LNCAP (cell line): ENCODE data around the gene TDRD7.

Experiments used
- TF ChIP-seq, protein P1 (sequence below): fragments of 450-650 bp; IDR thresholded peaks from 2 replicates; pipeline ENCODE4 v1.5.1; 2017; ENCODE audit warnings: mild to moderate bottlenecking

Gene TDRD7

GRCh38 chr9:97431044-97431441, 19.1 kb downstream of the TDRD7 start:
- TF ChIP-seq, protein P1, sequence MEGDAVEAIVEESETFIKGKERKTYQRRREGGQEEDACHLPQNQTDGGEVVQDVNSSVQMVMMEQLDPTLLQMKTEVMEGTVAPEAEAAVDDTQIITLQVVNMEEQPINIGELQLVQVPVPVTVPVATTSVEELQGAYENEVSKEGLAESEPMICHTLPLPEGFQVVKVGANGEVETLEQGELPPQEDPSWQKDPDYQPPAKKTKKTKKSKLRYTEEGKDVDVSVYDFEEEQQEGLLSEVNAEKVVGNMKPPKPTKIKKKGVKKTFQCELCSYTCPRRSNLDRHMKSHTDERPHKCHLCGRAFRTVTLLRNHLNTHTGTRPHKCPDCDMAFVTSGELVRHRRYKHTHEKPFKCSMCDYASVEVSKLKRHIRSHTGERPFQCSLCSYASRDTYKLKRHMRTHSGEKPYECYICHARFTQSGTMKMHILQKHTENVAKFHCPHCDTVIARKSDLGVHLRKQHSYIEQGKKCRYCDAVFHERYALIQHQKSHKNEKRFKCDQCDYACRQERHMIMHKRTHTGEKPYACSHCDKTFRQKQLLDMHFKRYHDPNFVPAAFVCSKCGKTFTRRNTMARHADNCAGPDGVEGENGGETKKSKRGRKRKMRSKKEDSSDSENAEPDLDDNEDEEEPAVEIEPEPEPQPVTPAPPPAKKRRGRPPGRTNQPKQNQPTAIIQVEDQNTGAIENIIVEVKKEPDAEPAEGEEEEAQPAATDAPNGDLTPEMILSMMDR: no peak

- TF ChIP-seq, protein P1: no peak
Measured at GRCh38 chr9:97431549-97432143, 19.8 kb downstream of the TDRD7 start.

- TF ChIP-seq, protein P1: no peak
Measured at GRCh38 chr9:97437051-97437600, 25.2 kb downstream of the TDRD7 start.

- TF ChIP-seq, protein P1: no peak
Measured at GRCh38 chr9:97438257-97438656, 26.4 kb downstream of the TDRD7 start.

GRCh38 chr9:97438666-97439065, 26.8 kb downstream of the TDRD7 start:
- TF ChIP-seq, protein P1: no peak

- TF ChIP-seq, protein P1: no peak
Measured at GRCh38 chr9:97440160-97440559, 28.3 kb downstream of the TDRD7 start.

GRCh38 chr9:97441729-97442128, 29.8 kb downstream of the TDRD7 start:
- TF ChIP-seq, protein P1: no peak
